ENCODE results near the gene DPEP2.

DNA sequence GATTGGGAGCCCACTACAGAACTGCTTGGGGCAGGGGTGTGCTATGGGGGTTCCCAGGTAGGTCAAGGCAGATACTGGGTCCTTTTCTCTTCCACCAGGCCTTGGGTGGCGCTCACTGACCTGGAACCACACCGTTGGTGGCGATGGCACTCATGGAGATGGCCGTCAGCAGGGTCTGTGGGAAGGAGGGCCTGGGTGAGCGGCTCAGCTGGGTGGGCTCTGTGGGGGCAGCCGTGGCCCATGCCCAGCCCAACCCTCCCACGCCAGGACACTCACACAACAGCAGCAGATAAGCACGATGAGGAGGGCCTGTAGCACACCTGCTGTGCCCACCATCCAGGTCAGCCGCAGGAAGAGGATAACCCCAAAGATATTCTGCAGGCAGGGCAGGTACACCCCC lies 41.7 kb downstream of the DPEP2 start:
- TF ChIP-seq, protein P1, sequence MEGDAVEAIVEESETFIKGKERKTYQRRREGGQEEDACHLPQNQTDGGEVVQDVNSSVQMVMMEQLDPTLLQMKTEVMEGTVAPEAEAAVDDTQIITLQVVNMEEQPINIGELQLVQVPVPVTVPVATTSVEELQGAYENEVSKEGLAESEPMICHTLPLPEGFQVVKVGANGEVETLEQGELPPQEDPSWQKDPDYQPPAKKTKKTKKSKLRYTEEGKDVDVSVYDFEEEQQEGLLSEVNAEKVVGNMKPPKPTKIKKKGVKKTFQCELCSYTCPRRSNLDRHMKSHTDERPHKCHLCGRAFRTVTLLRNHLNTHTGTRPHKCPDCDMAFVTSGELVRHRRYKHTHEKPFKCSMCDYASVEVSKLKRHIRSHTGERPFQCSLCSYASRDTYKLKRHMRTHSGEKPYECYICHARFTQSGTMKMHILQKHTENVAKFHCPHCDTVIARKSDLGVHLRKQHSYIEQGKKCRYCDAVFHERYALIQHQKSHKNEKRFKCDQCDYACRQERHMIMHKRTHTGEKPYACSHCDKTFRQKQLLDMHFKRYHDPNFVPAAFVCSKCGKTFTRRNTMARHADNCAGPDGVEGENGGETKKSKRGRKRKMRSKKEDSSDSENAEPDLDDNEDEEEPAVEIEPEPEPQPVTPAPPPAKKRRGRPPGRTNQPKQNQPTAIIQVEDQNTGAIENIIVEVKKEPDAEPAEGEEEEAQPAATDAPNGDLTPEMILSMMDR (IDR thresholded peaks at IDR 0.05; ENCODE audit: low read length): no peak
- TF ChIP-seq EZH2 (optimal IDR thresholded peaks at IDR 0.05; ENCODE audit: low read depth, low read length): no peak
- TF ChIP-seq EZH2phosphoT487 (IDR thresholded peaks at IDR 0.05; ENCODE audit: low read length): no peak
